ENCODE results near the gene CYSTM1.

Gene CYSTM1

DNA sequence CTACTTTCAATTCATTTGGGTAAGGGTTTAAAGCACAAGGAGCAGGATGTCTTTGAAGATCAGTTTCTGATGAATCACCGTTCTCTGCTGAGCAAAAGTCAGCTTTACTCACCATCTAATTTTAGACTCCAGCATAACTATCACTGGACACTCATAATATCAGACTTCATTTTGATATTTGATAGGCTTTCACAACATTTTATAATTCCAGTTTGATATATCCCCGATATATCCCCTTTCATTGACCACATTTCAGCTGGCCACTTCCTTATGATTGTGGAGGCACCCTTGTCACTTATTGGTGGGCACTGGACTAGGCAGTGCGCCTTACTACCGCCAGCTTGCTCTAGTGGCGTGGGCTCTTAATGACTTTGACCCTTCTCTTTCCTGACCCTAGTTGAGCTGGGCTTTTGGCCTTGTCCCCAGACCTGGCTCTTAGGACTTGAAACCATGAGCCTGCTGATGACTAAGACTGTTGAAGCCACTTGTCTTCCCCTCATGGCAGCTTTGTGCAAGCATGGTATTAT is 46.8 kb downstream of the CYSTM1 start:
- WGBS (ENCODE audit: insufficient coverage, insufficient read length), result no CpG with 5 or more reads among the region's 5 CpGs
- no peak overlapping the region for H3K27ac ChIP-seq (ENCODE audit: low read length)
- no peaks in the 10 kb centered on the region for H3K9me3 ChIP-seq (ENCODE audit: control insufficient read depth, insufficient read depth, low read length)
- no peaks in the 10 kb centered on the region for H3K4me1 ChIP-seq (ENCODE audit: control insufficient read depth, insufficient read depth, low read length)
- H3K4me3 ChIP-seq (ENCODE audit: low read length), result no peak overlapping the region
- H3K27me3 ChIP-seq (ENCODE audit: control insufficient read depth, insufficient read depth, low read length), result no peaks in the 10 kb centered on the region
- DNase-seq (ENCODE audit: low read depth, low spot score), result no peak
- H3K36me3 ChIP-seq (ENCODE audit: control insufficient read depth, insufficient read depth, low read length), result no peaks in the 10 kb centered on the region; the same call in 1 of the 2 replicates

- Histone ChIP-seq H3K4me3 (ENCODE audit: low read length) (no peak overlapping the region), H3K27me3 (ENCODE audit: control insufficient read depth, insufficient read depth, low read length) (no peaks in the 10 kb centered on the region), H3K27ac (ENCODE audit: low read length) (no peak overlapping the region), H3K36me3 (ENCODE audit: control insufficient read depth, insufficient read depth, low read length) (no peaks in the 10 kb centered on the region; the same call in 1 of the 2 replicates), H3K4me1 (ENCODE audit: control insufficient read depth, insufficient read depth, low read length) (no peaks in the 10 kb centered on the region), H3K9me3 (ENCODE audit: control insufficient read depth, insufficient read depth, low read length) (no peaks in the 10 kb centered on the region)
- DNase-seq (ENCODE audit: low read depth, low spot score), result no peak
- WGBS (ENCODE audit: insufficient coverage, insufficient read length), result no CpG with 5 or more reads among the region's 1 CpG
Measured at GRCh38 chr5:140222416-140222815, 47.4 kb downstream of the CYSTM1 start.

DNA sequence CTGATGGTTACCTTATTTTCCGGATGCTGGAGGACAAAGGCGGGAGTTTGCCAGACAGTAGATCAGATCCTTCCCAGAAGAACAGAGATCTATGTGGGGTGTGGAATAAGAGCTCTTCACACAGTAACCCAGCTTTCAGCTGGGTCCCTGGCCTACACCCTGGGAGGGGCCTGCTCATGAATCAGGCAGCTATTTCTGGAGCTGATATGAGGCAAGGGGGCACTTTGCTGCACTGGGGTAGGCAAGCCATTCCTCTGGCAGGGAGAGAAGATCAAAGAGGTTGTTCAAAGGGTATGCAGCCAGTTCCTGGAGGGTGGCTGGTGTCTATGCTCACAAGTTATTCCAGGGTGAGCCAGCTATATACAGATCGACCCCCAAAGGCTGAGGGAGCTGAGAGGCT is 48.6 kb downstream of the CYSTM1 start:
- H3K27ac ChIP-seq (ENCODE audit: low read length), result no peak overlapping the region
- H3K4me1 ChIP-seq (ENCODE audit: control insufficient read depth, insufficient read depth, low read length), result no peaks in the 10 kb centered on the region
- H3K27me3 ChIP-seq (ENCODE audit: control insufficient read depth, insufficient read depth, low read length), result no peaks in the 10 kb centered on the region
- no CpG with 5 or more reads among the region's 3 CpGs for WGBS (ENCODE audit: insufficient coverage, insufficient read length)
- H3K4me3 ChIP-seq (ENCODE audit: low read length), result no peak overlapping the region
- DNase-seq (ENCODE audit: low read depth, low spot score), result no peak
- no peaks in the 10 kb centered on the region; the same call in 1 of the 2 replicates for H3K36me3 ChIP-seq (ENCODE audit: control insufficient read depth, insufficient read depth, low read length)
- H3K9me3 ChIP-seq (ENCODE audit: control insufficient read depth, insufficient read depth, low read length), result no peaks in the 10 kb centered on the region

- Histone ChIP-seq H3K27ac (ENCODE audit: low read length) (no peak overlapping the region), H3K27me3 (ENCODE audit: control insufficient read depth, insufficient read depth, low read length) (no peaks in the 10 kb centered on the region), H3K9me3 (ENCODE audit: control insufficient read depth, insufficient read depth, low read length) (no peaks in the 10 kb centered on the region), H3K4me3 (ENCODE audit: low read length) (no peak overlapping the region), H3K36me3 (ENCODE audit: control insufficient read depth, insufficient read depth, low read length) (no peaks in the 10 kb centered on the region; the same call in 1 of the 2 replicates), H3K4me1 (ENCODE audit: control insufficient read depth, insufficient read depth, low read length) (no peaks in the 10 kb centered on the region)
- DNase-seq (ENCODE audit: low read depth, low spot score), result no peak
- no CpG with 5 or more reads among the region's 3 CpGs for WGBS (ENCODE audit: insufficient coverage, insufficient read length)
Measured at GRCh38 chr5:140224658-140225057, 49.7 kb downstream of the CYSTM1 start.

GRCh38 chr5:140225396-140225795 is 50.4 kb downstream of the CYSTM1 start:
- H3K36me3 ChIP-seq (ENCODE audit: control insufficient read depth, insufficient read depth, low read length), result no peaks in the 10 kb centered on the region; the same call in 1 of the 2 replicates
- no CpG with 5 or more reads among the region's 3 CpGs for WGBS (ENCODE audit: insufficient coverage, insufficient read length)
- no peak overlapping the region for H3K27ac ChIP-seq (ENCODE audit: low read length)
- H3K27me3 ChIP-seq (ENCODE audit: control insufficient read depth, insufficient read depth, low read length), result no peaks in the 10 kb centered on the region
- no peak for DNase-seq (ENCODE audit: low read depth, low spot score)
- H3K4me3 ChIP-seq (ENCODE audit: low read length), result no peak overlapping the region
- H3K9me3 ChIP-seq (ENCODE audit: control insufficient read depth, insufficient read depth, low read length), result no peaks in the 10 kb centered on the region
- no peaks in the 10 kb centered on the region for H3K4me1 ChIP-seq (ENCODE audit: control insufficient read depth, insufficient read depth, low read length)

DNA sequence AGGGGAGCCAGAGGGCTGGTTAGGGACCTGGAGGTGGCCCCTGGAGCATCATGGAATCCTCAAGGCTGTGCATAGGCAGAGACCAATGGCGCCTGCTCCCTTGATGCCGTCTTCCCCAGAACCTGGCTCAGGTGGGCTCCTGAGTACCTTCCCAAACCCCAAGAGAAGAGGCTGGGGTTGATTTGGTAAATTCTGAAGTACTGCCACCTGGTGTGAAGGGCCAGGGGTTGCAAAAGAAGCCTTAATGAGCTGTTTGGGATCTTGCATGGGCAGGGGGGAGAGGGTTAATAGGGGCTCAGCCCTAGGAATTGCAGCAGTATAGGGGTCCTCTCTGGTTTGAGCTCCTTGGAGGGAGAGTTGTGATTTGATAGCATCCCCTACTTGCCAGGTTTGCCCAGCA is 52.1 kb downstream of the CYSTM1 start:
- no peak overlapping the region for H3K4me3 ChIP-seq (ENCODE audit: low read length)
- H3K4me1 ChIP-seq (ENCODE audit: control insufficient read depth, insufficient read depth, low read length), result no peaks in the 10 kb centered on the region
- H3K27me3 ChIP-seq (ENCODE audit: control insufficient read depth, insufficient read depth, low read length), result no peaks in the 10 kb centered on the region
- WGBS (ENCODE audit: insufficient coverage, insufficient read length), result no CpG with 5 or more reads among the region's 2 CpGs
- H3K9me3 ChIP-seq (ENCODE audit: control insufficient read depth, insufficient read depth, low read length), result no peaks in the 10 kb centered on the region
- no peaks in the 10 kb centered on the region; the same call in 1 of the 2 replicates for H3K36me3 ChIP-seq (ENCODE audit: control insufficient read depth, insufficient read depth, low read length)
- H3K27ac ChIP-seq (ENCODE audit: low read length), result no peak overlapping the region
- DNase-seq (ENCODE audit: low read depth, low spot score), result no peak

DNA sequence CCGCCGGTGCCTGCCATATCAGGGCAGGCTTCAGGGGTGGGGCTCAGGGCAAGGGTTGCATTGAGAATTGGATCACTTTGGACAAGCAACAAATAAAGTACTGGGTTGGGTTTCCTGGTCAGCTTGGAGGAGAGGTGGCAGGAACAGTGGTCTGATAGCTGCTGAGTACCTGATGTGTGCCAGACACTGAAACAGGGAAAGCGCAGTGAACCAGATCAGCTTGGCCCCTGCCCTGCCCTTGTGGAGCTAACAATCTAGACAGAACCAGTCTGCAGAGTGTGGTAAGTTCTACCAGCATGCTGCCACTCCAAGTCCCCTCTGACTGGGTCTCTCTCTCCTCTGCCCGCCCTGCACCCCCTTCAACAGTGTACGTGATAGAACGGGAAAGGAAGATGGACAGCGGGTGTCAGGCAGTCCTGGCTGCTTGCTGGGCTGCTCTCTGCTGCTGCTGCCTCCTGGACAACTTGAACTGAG is 53.4 kb downstream of the CYSTM1 start:
- no peaks in the 10 kb centered on the region for H3K4me1 ChIP-seq (ENCODE audit: control insufficient read depth, insufficient read depth, low read length)
- H3K4me3 ChIP-seq (ENCODE audit: low read length), result no peak overlapping the region
- no peak overlapping the region for H3K27ac ChIP-seq (ENCODE audit: low read length)
- no peaks in the 10 kb centered on the region for H3K27me3 ChIP-seq (ENCODE audit: control insufficient read depth, insufficient read depth, low read length)
- H3K9me3 ChIP-seq (ENCODE audit: control insufficient read depth, insufficient read depth, low read length), result no peaks in the 10 kb centered on the region
- WGBS (ENCODE audit: insufficient coverage, insufficient read length), result no CpG with 5 or more reads among the region's 7 CpGs
- DNase-seq (ENCODE audit: low read depth, low spot score), result no peak
- H3K36me3 ChIP-seq (ENCODE audit: control insufficient read depth, insufficient read depth, low read length), result no peaks in the 10 kb centered on the region; the same call in 1 of the 2 replicates

DNA sequence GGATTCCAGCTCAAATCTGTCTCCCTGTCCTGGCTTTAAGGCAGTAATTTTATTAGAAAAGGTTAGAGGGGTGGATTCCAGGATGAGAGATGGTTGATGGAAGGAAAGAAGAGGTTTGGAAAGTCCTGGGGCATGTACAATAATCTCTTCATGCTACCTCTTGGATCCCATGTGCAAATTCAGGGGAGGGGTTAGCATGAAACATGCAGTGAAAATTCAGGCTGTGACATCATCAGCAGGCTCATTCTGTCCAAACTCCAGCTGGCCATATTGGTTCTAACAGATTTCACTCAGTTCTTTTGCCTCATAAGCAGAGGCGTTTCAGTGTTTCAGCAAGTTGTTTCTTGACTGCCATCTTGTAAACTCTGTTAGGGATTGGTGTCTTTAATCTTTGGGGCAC is 55.4 kb downstream of the CYSTM1 start:
- H3K36me3 ChIP-seq (ENCODE audit: control insufficient read depth, insufficient read depth, low read length), result no peaks in the 10 kb centered on the region
- no peaks in the 10 kb centered on the region for H3K27me3 ChIP-seq (ENCODE audit: control insufficient read depth, insufficient read depth, low read length)
- no peak overlapping the region for H3K27ac ChIP-seq (ENCODE audit: low read length)
- no peak for DNase-seq (ENCODE audit: low read depth, low spot score)
- H3K4me1 ChIP-seq (ENCODE audit: control insufficient read depth, insufficient read depth, low read length), result no peaks in the 10 kb centered on the region
- WGBS (ENCODE audit: insufficient coverage, insufficient read length), result no CpG with 5 or more reads among the region's 1 CpG
- no peak overlapping the region for H3K4me3 ChIP-seq (ENCODE audit: low read length)
- no peaks in the 10 kb centered on the region for H3K9me3 ChIP-seq (ENCODE audit: control insufficient read depth, insufficient read depth, low read length)

GRCh38 chr5:140232731-140233130 is 57.7 kb downstream of the CYSTM1 start:
- Histone ChIP-seq H3K4me1 (ENCODE audit: control insufficient read depth, insufficient read depth, low read length) (no peaks in the 10 kb centered on the region), H3K27me3 (ENCODE audit: control insufficient read depth, insufficient read depth, low read length) (no peaks in the 10 kb centered on the region), H3K27ac (ENCODE audit: low read length) (no peak overlapping the region), H3K9me3 (ENCODE audit: control insufficient read depth, insufficient read depth, low read length) (no peaks in the 10 kb centered on the region), H3K4me3 (ENCODE audit: low read length) (no peak overlapping the region), H3K36me3 (ENCODE audit: control insufficient read depth, insufficient read depth, low read length) (no peaks in the 10 kb centered on the region)
- no CpG with 5 or more reads among the region's 1 CpG for WGBS (ENCODE audit: insufficient coverage, insufficient read length)
- no peak for DNase-seq (ENCODE audit: low read depth, low spot score)

- no peaks in the 10 kb centered on the region for H3K36me3 ChIP-seq (ENCODE audit: control insufficient read depth, insufficient read depth, low read length)
- H3K27me3 ChIP-seq (ENCODE audit: control insufficient read depth, insufficient read depth, low read length), result no peaks in the 10 kb centered on the region
- no peak overlapping the region for H3K27ac ChIP-seq (ENCODE audit: low read length)
- no peaks in the 10 kb centered on the region for H3K9me3 ChIP-seq (ENCODE audit: control insufficient read depth, insufficient read depth, low read length)
- no peak overlapping the region for H3K4me3 ChIP-seq (ENCODE audit: low read length)
- no CpG with 5 or more reads among the region's 4 CpGs for WGBS (ENCODE audit: insufficient coverage, insufficient read length)
- no peak for DNase-seq (ENCODE audit: low read depth, low spot score)
- no peaks in the 10 kb centered on the region for H3K4me1 ChIP-seq (ENCODE audit: control insufficient read depth, insufficient read depth, low read length)
Measured at GRCh38 chr5:140234377-140234989, 59.5 kb downstream of the CYSTM1 start.

Measured in iPS DF 6.9 (cell line).